Measurements from ENCODE around the gene PTPRN2. TPM values are rescaled to one million over a fixed set of nuclear protein-coding genes. Genes with fewer than 3 reads are reported as not detected.
"Not testable (repeated sequence)": the region's sequence is repeated elsewhere in the genome, so short reads cannot be mapped to it uniquely, and the experiment has no call there.

The PTPRN2 gene
- total RNA-seq, 1 donor from 2014 or later = 7.8 TPM

- DNase-seq (ENCODE audit: low spot score) = no peak
These were observed 332.1 kb downstream of the PTPRN2 start for GRCh38 chr7:158255558-158255957.

GRCh38 chr7:158255156-158255555, 332.5 kb downstream of the PTPRN2 start:
- no peak for DNase-seq (ENCODE audit: low spot score)

GRCh38 chr7:158253670-158254045, 334.0 kb downstream of the PTPRN2 start:
- not testable (repeated sequence) for DNase-seq (ENCODE audit: low spot score)

GRCh38 chr7:158252837-158253669, 334.6 kb downstream of the PTPRN2 start:
- DNase-seq (ENCODE audit: low spot score) = peak; percentile 26

GRCh38 chr7:158252081-158252836, 335.4 kb downstream of the PTPRN2 start:
- peak; percentile 25 for DNase-seq (ENCODE audit: low spot score)

GRCh38 chr7:158251061-158251965, 336.3 kb downstream of the PTPRN2 start:
- no peak for DNase-seq (ENCODE audit: low spot score)

- no peak for DNase-seq (ENCODE audit: low spot score)
These were observed 337.9 kb downstream of the PTPRN2 start for GRCh38 chr7:158249692-158250091.

- no peak for DNase-seq (ENCODE audit: low spot score)
These were observed 338.8 kb downstream of the PTPRN2 start for GRCh38 chr7:158248816-158249215.

- DNase-seq (ENCODE audit: low spot score) = no peak
These were observed 339.7 kb downstream of the PTPRN2 start for GRCh38 chr7:158247758-158248487.

- DNase-seq (ENCODE audit: low spot score) = no peak
These were observed 340.5 kb downstream of the PTPRN2 start for GRCh38 chr7:158246960-158247673.

GRCh38 chr7:158246272-158246959, 341.2 kb downstream of the PTPRN2 start:
- no peak for DNase-seq (ENCODE audit: low spot score)

- no peak for DNase-seq (ENCODE audit: low spot score)
These were observed 341.9 kb downstream of the PTPRN2 start for GRCh38 chr7:158245724-158246041.

- DNase-seq (ENCODE audit: low spot score) = no peak
These were observed 342.5 kb downstream of the PTPRN2 start for GRCh38 chr7:158244873-158245723.

GRCh38 chr7:158244430-158244829, 343.2 kb downstream of the PTPRN2 start:
- DNase-seq (ENCODE audit: low spot score) = no peak

- no peak for DNase-seq (ENCODE audit: low spot score)
These were observed 345.7 kb downstream of the PTPRN2 start for GRCh38 chr7:158241919-158242318.

- DNase-seq (ENCODE audit: low spot score) = no peak
These were observed 346.8 kb downstream of the PTPRN2 start for GRCh38 chr7:158240801-158241200.

- DNase-seq (ENCODE audit: low spot score) = peak; percentile 81
These were observed 348.2 kb downstream of the PTPRN2 start for GRCh38 chr7:158239290-158239981.

GRCh38 chr7:158238616-158239289, 348.9 kb downstream of the PTPRN2 start:
- no peak for DNase-seq (ENCODE audit: low spot score)
